ENCODE measurements around the gene GSTO2.
A peak's percentile ranks its signal among the peaks of the same experiment; 100 is the strongest.

GSTO2 gene

DNA sequence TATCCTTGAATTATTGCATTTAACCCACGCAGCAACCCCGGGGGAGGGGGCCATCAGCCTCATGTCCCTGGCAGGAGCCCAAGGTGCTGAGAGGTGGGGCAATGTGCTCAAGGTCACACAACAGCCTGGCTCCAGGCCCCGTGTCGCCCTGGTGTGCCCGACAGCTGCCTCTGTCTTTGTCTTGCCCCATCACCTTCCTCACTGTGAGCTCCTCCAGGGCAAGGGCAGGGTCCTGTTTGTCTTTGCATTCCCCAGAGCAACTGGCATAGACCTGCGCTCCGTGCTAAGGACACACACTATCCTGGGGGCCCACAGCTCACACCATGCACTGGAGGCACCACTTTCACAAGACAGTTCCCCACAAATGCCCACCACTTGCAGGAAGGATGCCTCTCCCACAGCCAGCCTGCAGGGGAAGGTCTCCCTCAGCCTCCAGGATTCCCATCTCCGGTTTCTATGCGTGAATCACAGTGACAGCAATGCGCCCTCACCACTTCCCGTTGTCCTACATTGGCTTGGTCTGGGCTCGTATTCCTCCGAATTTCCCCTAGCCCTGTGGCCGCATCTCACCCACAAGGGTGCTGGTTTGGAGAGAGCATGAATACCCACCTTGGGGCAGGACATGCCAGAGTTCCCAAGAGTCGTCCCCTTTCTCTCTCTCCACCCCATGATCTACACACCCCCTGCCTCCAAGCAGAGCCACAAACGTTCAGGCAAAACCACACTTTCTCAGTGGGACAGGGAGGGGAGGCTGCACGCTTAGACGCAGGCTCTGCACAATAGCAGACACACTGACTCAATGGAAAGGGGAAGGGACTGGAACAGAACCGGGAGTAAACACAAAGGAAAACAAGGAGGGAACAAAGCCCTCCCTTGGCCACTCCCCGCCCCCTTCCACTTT is 59.0 kb downstream of the GSTO2 start:
- TF ChIP-seq, protein P1, sequence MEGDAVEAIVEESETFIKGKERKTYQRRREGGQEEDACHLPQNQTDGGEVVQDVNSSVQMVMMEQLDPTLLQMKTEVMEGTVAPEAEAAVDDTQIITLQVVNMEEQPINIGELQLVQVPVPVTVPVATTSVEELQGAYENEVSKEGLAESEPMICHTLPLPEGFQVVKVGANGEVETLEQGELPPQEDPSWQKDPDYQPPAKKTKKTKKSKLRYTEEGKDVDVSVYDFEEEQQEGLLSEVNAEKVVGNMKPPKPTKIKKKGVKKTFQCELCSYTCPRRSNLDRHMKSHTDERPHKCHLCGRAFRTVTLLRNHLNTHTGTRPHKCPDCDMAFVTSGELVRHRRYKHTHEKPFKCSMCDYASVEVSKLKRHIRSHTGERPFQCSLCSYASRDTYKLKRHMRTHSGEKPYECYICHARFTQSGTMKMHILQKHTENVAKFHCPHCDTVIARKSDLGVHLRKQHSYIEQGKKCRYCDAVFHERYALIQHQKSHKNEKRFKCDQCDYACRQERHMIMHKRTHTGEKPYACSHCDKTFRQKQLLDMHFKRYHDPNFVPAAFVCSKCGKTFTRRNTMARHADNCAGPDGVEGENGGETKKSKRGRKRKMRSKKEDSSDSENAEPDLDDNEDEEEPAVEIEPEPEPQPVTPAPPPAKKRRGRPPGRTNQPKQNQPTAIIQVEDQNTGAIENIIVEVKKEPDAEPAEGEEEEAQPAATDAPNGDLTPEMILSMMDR (IDR thresholded peaks at IDR 0.05; ENCODE audit: control insufficient read depth, insufficient read depth, low read depth, low read length, missing control alignments), result peak; percentile 34

DNA sequence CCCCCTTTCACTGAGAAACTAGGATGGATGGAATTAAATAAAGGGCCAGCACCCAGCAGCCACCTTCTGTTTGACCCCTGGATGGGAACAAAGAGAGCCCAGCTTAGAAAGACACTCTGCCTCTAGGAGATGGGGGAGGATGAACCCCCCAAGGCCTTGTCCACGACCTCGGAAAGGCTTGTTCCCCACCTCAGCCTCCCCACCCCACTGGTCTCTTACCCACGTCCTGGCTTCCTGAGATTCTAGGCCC is 59.6 kb downstream of the GSTO2 start:
- TF ChIP-seq, protein P1 (IDR thresholded peaks at IDR 0.05; ENCODE audit: control insufficient read depth, insufficient read depth, low read depth, low read length, missing control alignments), result no peak
- no peak for DNase-seq (ENCODE audit: low read depth)
- peak overlapping the region; percentile 26 for H3K4me3 ChIP-seq (ENCODE audit: control insufficient read depth, low read depth, low read length)

More for the DNA sequence above, 59.0 kb downstream of the GSTO2 start:
- DNase-seq (ENCODE audit: low read depth), result peak; percentile 51
- H3K4me3 ChIP-seq (ENCODE audit: control insufficient read depth, low read depth, low read length), result peak overlapping the region; percentile 26

DNA sequence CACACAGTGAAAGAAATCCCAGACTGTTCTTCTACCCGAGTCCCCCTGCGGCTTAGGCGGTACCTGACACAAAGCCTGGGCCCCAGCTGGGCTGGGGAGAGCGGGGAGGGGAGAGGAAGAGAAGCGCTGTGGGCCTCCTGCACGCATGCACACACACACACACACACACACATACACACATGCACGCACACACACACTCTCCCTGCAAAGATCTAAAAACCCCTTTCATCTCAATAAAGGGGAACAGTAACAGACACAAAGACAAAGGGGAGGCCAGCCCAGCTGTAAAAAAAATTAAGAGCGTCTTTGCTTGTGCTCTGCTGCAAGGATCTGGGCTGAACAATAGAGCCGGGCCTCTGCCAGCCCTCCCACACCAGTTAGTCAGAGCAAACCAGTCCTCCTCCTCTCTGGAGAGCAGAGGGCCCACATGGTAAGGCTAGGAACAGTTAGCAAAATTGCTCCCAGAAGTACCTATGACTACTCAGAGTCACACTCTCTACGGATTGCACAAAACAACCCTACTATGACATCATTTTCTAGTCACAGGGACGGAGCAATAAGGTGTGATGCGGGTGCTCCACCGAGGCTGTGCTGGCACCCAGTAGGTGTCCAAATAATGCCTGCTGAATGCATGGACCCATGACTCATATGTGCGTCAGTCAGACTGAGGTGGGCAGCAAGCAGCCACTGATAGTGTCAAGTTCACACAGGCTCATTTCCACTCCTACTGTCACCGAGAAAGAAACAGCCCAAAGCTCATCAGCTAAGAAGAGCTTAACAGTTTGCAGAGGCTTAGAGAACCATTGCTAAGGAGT is 60.1 kb downstream of the GSTO2 start:
- TF ChIP-seq, protein P1 (IDR thresholded peaks at IDR 0.05; ENCODE audit: control insufficient read depth, insufficient read depth, low read depth, low read length, missing control alignments), result no peak
- DNase-seq (ENCODE audit: low read depth), result peak; percentile 89

DNA sequence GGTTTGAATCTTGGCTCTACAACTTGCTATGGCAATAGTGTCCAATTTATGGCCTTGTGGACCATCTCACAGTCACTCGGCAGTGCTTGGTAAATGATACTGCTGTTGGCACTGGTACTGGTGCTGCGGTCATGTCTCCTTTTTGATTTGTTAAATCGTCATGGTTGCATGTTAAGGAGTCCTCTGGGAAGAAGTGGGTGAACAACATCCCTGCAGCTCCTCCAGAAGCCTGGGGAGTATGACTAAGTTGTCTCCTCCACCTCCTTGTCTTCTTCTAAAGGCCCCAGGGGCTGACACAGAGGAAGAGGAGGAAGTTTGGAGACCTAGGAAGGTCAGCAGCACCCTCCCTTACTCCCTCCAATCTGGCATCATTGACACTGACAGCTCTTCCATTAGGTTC is 60.8 kb downstream of the GSTO2 start:
- TF ChIP-seq, protein P1 (IDR thresholded peaks at IDR 0.05; ENCODE audit: control insufficient read depth, insufficient read depth, low read depth, low read length, missing control alignments), result no peak
- no peak overlapping the region for H3K4me3 ChIP-seq (ENCODE audit: control insufficient read depth, low read depth, low read length)
- DNase-seq (ENCODE audit: low read depth), result peak; percentile 92

More for the DNA sequence above, 60.1 kb downstream of the GSTO2 start:
- peak overlapping the region; percentile 26 for H3K4me3 ChIP-seq (ENCODE audit: control insufficient read depth, low read depth, low read length)

DNA sequence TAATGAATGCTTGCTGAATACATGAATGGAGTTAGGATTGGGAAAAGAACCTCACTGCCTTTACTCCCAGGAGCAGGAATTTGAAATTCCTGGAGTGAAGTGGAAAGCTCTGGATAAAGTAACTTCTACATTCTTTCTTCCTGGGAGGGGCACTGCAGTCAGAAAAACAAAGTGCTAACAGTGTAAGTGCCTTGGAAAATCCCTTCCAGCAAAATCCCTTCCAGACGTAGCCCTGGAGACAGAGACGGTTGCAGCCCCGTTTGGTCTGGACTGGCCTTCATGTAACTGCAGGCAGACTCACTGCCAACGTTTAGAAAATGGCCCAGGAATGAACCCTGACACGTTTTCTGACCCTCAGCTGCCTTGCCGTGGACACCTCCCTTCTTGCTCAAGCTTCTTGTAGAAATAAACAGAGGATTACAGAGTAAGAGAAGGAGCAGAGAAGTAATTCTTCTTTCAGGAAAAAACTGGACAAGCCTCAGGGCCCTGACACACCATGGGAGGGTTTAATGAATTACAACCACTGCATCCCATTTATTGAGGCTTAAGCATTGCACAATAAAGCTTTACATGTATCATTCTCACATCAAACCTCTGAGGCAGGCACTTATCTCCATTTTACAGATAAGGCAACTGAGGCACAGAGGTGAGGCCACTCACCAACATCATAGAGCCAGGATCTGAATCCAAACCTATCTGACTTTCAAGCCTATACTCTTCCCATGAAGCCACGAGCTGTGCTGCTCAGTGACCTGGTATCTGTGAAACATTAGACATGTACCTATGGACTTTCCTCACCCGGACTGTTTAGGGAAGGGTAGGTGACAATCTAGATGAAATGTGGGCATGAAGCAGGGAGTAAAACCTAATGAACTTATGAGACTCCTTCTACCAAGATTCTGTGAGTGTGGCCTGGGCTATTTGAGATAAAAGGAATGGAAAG is 61.5 kb downstream of the GSTO2 start:
- TF ChIP-seq, protein P1 (IDR thresholded peaks at IDR 0.05; ENCODE audit: control insufficient read depth, insufficient read depth, low read depth, low read length, missing control alignments), result no peak
- peak; percentile 88 for DNase-seq (ENCODE audit: low read depth)
- H3K4me3 ChIP-seq (ENCODE audit: control insufficient read depth, low read depth, low read length), result no peak overlapping the region

Measured in AG09309 (cell line).